Heart left ventricle (tissue), 16 donors: ENCODE results near the gene CALML4. TPM values are rescaled to one million over a fixed set of nuclear protein-coding genes. Genes with fewer than 3 reads are reported as not detected.

ENCODE experiments used
- ATAC-seq, 4 donors: fragments of 200-7000 bp; cut with Tn5 transposase; one replicate each; pipeline ENCODE4 v1.9.1; 2020 to 2022; ENCODE audit warnings: moderate library complexity in 4 of 4, mild to moderate bottlenecking in 3 of 4, moderate number of reproducible peaks in 1 of 4
- DNase-seq, 5 donors: peaks; one replicate each; pipeline ENCODE4 v3.0.0-alpha.2; 2020
- H3K27ac ChIP-seq, 12 donors: fragments of 200-600 bp; sonication (generic) in 4 of 12; one replicate each; pipeline versions ENCODE4 v1.5.0 to v1.8.0; 2016 to 2022; ENCODE audit warnings: mild to moderate bottlenecking in 2 of 12
- H3K27me3 ChIP-seq, 9 donors: fragments of 200-600 bp; sonication (generic) in 2 of 9; one replicate each; pipeline versions ENCODE4 v1.5.1 to v1.8.0; 2016 to 2022; ENCODE audit warnings: mild to moderate bottlenecking in 3 of 9
- H3K36me3 ChIP-seq, 9 donors: fragments of 200-600 bp; sonication (generic) in 2 of 9; one replicate each; pipeline versions ENCODE4 v1.5.0 to v1.8.0; 2018 to 2022; ENCODE audit warnings: mild to moderate bottlenecking in 2 of 9
- H3K4me1 ChIP-seq, 12 donors: fragments of 200-600 bp; sonication (generic) in 4 of 12; one replicate each; pipeline versions ENCODE4 v1.5.0 to v1.8.0; 2016 to 2022; ENCODE audit warnings: mild to moderate bottlenecking in 3 of 12
- H3K4me3 ChIP-seq, 12 donors: fragments of 200-600 bp; sonication (generic) in 4 of 12; one replicate each; pipeline versions ENCODE4 v1.5.0 to v1.8.0; 2017 to 2022; ENCODE audit warnings: mild to moderate bottlenecking in 9 of 12, moderate library complexity in 4 of 12
- H3K9me3 ChIP-seq, 12 donors: fragments of 200-600 bp; sonication (generic) in 4 of 12; one replicate each; pipeline versions ENCODE4 v1.5.0 to v1.8.0; 2016 to 2022; ENCODE audit warnings: mild to moderate bottlenecking in 1 of 12
- CTCF ChIP-seq, 12 donors: fragments of 200-600 bp; sonication (generic) in 4 of 12; IDR thresholded peaks; one replicate each; pipeline versions ENCODE4 v1.5.0 to v1.8.0; 2018 to 2022; ENCODE audit warnings: antibody characterized with exemption in 12 of 12, mild to moderate bottlenecking in 5 of 12
- POLR2A ChIP-seq, 2 donors: fragments of 450-650 bp; IDR thresholded peaks; one replicate each; pipeline ENCODE4 v1.6.1; 2017; ENCODE audit warnings: antibody characterized with exemption in 2 of 2, mild to moderate bottlenecking in 2 of 2, moderate library complexity in 2 of 2
- WGBS, 4 donors: extraction: QIAGEN DNeasy Blood & Tissue Kit in 2 of 4; methylation state at CpG; one replicate each; pipeline versions ENCODE4 v1.1.5 to v1.1.7; 2013 to 2018; 5-methylcytosine and 5-hydroxymethylcytosine counted together
- intact Hi-C, 10 donors: fragments of 100-400 bp; cut with DNase I; formaldehyde crosslinking; loops; one replicate each; pipeline versions ENCODE4 v1.11.1 to v1.14.2; 2022
- polyA plus RNA-seq, 2 donors: library from polyadenylated mRNA; stranded (reverse); fragments of 200-250 nt; gene quantifications; one replicate each; pipeline ENCODE4 v1.2.3, GENCODE V29; 2013
- total RNA-seq, 9 donors: library from RNA; depleted of rRNA in 2 of 9; stranded (reverse); fragments of >200 nt in 2 of 9; fragmentation: NEBNext Ultra II Directional in 3 of 9; extraction: Animal tissue kit (Norgen Biotek cat#: 25700) in 3 of 9; gene quantifications; one replicate each; pipeline versions ENCODE4 v1.1.0 to v1.2.4, GENCODE V29; 2016 to 2023
- donor health status: ischemic (EF 13 %, LVEDD 7.1; RV severe dilation, severe dysfunction).
- donor health status: healthy with polysubstance abuse.
- donor health status: DM: no; HTN: yes; CAD: no.
- donor health status: DM: no; HTN: no; CAD: no.
- donor health status: ischemic (EF 25% LVEDD 6.9; RV normal size, moderate dysfunction).
- donor health status: ischemic (EF 25% LVEDD 5.7; RV mildly dilated, moderate dysfunction).
- donor health status: healthy.
- donor health status: DM: yes; HTN: yes; CAD: no.
- donor health status: ischemic (EF 35%, LVEDD 5.7; RV mildly dilated, moderate dysfunction).
- donor health status: nonischemic (EF 11% LVEDD 7.7; RV severe dilation, severe dysfunction).
- donor health status: DM: yes; HTN: yes; CAD: no.
- donor health status: PGD.
- donor health status: ischemic (EF 29% LVEDD 5.4; RV normal size, mild dysfunction).
- donor health status: nonischemic (EF 23%, LVEDD 6.1; RV moderate dilation, normal function).

The CALML4 gene
- total and polyA plus RNA-seq, 11 donors = 0.21 to 6.6 (median 1.5) TPM

GRCh38 chr15:68166847-68167246 lies 38.3 kb downstream of the CALML4 start:
- TF ChIP-seq CTCF (IDR thresholded peaks at IDR 0.05) (no peak), POLR2A (IDR thresholded peaks at IDR 0.05) (no peak)
- no peak for ATAC-seq
- 81 to 94% (median 91%) methylated on average over 4 of the region's 4 CpGs for WGBS, 4 donors
- intact Hi-C loops = loop anchor here in 1 of 10 donors (10.0 kb wide), 1 partner anchor 58 kb away; the partner anchor contains the start of gene CLN6
- Histone ChIP-seq H3K27ac (no peak overlapping the region), H3K4me1 (peaks cover 0 to 17% (median 2%) of the 10 kb centered on the region in 12 donors), H3K4me3 (no peak overlapping the region), H3K27me3 (no peaks in the 10 kb centered on the region), H3K36me3 (peaks cover 0 to 80% (median 30%) of the 10 kb centered on the region in 9 donors), H3K9me3 (no peaks in the 10 kb centered on the region)
- no peak for DNase-seq

GRCh38 chr15:68163191-68163590 lies 41.9 kb downstream of the CALML4 start:
- intact Hi-C loops = loop anchor here in 1 of 10 donors (10.0 kb wide), 1 partner anchor 62 kb away; the partner anchor contains the start of gene CLN6
- no peak for TF ChIP-seq POLR2A (IDR thresholded peaks at IDR 0.05)
- TF ChIP-seq CTCF (IDR thresholded peaks at IDR 0.05) = no peak
- ATAC-seq (no peak), DNase-seq (no peak)
- Histone ChIP-seq H3K9me3 (no peaks in the 10 kb centered on the region), H3K27me3 (no peaks in the 10 kb centered on the region), H3K4me3 (no peak overlapping the region), H3K4me1 (peaks cover 0 to under 1% (median 0%) of the 10 kb centered on the region in 12 donors), H3K27ac (no peak overlapping the region), H3K36me3 (peaks cover 0 to 84% (median 61%) of the 10 kb centered on the region in 9 donors)

- H3K27ac ChIP-seq = peak overlapping the region in 1 of 12 donors; percentile 9
- peaks cover 0 to 89% (median 54%) of the 10 kb centered on the region in 9 donors for H3K36me3 ChIP-seq
Measured at GRCh38 chr15:68158046-68158628, 47.0 kb downstream of the CALML4 start.

More at GRCh38 chr15:68158046-68158628, 47.0 kb downstream of the CALML4 start:
- TF ChIP-seq CTCF (IDR thresholded peaks at IDR 0.05) = no peak
- TF ChIP-seq POLR2A (IDR thresholded peaks at IDR 0.05) = no peak
- ATAC-seq (no peak), DNase-seq (no peak)
- no peaks in the 10 kb centered on the region for H3K9me3 ChIP-seq
- intact Hi-C loops = loop anchor here in 7 of 10 donors (5.0 to 10.0 kb wide), 6 partner anchors 93 to 296 kb away; partner anchors contain the start of gene PIAS1 (in 4 of the 7)
- peaks cover 0 to 11% (median 4%) of the 10 kb centered on the region in 12 donors for H3K4me1 ChIP-seq
- no peaks in the 10 kb centered on the region for H3K27me3 ChIP-seq
- H3K4me3 ChIP-seq = no peak overlapping the region
- WGBS, 4 donors = 44 to 60% (median 51%) methylated on average over 3 of the region's 3 CpGs
